ENCODE results near the gene TOMM22.

TOMM22 gene

GRCh38 chr22:38674888-38675287 lies 6.9 kb upstream of the TOMM22 start:
- TF ChIP-seq, protein P1, sequence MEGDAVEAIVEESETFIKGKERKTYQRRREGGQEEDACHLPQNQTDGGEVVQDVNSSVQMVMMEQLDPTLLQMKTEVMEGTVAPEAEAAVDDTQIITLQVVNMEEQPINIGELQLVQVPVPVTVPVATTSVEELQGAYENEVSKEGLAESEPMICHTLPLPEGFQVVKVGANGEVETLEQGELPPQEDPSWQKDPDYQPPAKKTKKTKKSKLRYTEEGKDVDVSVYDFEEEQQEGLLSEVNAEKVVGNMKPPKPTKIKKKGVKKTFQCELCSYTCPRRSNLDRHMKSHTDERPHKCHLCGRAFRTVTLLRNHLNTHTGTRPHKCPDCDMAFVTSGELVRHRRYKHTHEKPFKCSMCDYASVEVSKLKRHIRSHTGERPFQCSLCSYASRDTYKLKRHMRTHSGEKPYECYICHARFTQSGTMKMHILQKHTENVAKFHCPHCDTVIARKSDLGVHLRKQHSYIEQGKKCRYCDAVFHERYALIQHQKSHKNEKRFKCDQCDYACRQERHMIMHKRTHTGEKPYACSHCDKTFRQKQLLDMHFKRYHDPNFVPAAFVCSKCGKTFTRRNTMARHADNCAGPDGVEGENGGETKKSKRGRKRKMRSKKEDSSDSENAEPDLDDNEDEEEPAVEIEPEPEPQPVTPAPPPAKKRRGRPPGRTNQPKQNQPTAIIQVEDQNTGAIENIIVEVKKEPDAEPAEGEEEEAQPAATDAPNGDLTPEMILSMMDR (conservative IDR thresholded peaks at IDR 0.05): no peak
- no peak for TF ChIP-seq ZFX (IDR thresholded peaks at IDR 0.05)
- no peak overlapping the region for H3K27ac ChIP-seq

DNA sequence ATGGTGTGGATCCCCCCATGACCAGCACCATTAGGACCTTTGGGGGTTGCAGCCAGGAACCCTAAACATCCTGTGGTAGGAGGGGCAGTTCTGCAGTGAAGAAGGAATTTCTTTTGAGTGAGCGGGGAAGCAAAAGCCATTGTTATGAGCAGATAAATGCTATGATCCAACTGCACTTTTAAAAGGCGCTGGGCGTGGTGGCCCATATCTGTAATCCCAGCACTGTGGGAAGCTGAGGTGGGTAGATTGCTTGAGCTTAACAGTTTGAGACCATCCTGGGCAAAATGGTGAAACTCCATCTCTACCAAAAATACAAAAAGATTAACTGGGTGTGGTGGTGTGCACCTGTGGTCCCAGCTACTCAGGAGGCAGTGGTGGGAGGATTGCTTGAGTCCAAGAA lies 5.9 kb upstream of the TOMM22 start:
- no peak overlapping the region for H3K27ac ChIP-seq
- TF ChIP-seq, protein P1 (conservative IDR thresholded peaks at IDR 0.05): no peak
- no peak for TF ChIP-seq ZFX (IDR thresholded peaks at IDR 0.05)

GRCh38 chr22:38684895-38685294 lies 3.1 kb downstream of the TOMM22 start:
- H3K27ac ChIP-seq: no peak overlapping the region
- TF ChIP-seq, protein P1 (conservative IDR thresholded peaks at IDR 0.05): no peak
- no peak for TF ChIP-seq ZFX (IDR thresholded peaks at IDR 0.05)

DNA sequence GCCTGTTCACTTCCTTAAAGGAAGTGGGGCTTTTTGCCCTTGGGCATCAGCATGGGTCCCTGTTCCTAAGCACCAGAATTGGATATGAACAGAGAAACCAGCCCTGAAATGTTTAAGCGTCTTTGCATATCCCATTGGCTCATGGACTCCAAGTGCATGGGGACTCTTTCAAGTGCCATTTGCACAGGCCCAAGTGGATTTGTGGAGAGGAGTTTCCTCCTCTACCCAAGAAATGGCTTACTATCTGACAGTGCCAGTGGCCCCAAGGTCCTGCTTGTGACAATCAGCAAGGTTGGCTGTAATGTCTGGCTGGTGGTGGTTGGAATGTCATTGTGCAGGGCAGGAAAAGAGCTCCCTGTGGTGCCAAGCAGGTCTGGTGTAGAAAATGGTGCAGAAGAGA lies 4.0 kb downstream of the TOMM22 start:
- TF ChIP-seq, protein P1 (conservative IDR thresholded peaks at IDR 0.05): no peak
- TF ChIP-seq ZFX (IDR thresholded peaks at IDR 0.05): no peak
- H3K27ac ChIP-seq: no peak overlapping the region

DNA sequence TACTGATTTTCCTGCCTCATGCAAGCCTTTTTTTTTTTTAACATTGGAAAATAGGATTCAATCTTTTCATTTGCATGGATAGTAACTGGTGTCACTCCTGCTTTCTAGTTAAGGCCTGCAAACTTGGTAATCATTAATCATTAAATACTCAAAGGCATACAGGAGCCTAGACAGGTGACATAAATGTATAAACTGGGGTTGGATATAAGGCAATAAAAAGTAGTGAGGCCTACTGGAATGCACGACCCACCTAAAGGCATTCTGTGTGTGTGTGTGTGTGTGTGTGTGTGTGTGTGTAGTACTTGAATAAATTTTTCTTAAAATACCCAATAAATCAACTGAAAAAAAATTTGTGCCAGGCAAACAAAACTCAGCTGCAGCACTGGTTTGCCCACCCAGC lies 7.9 kb downstream of the TOMM22 start:
- H3K27ac ChIP-seq: no peak overlapping the region
- no peak for TF ChIP-seq ZFX (IDR thresholded peaks at IDR 0.05)
- TF ChIP-seq, protein P1 (conservative IDR thresholded peaks at IDR 0.05): no peak

- H3K27ac ChIP-seq: no peak overlapping the region
These were observed 12.3 kb downstream of the TOMM22 start for GRCh38 chr22:38694049-38694448.

GRCh38 chr22:38694940-38695339 lies 13.2 kb downstream of the TOMM22 start:
- no peak overlapping the region for H3K27ac ChIP-seq

More at GRCh38 chr22:38694049-38694448, 12.3 kb downstream of the TOMM22 start:
- TF ChIP-seq, protein P1 (conservative IDR thresholded peaks at IDR 0.05): no peak
- no peak for TF ChIP-seq ZFX (IDR thresholded peaks at IDR 0.05)

More at GRCh38 chr22:38694940-38695339, 13.2 kb downstream of the TOMM22 start:
- TF ChIP-seq ZFX (IDR thresholded peaks at IDR 0.05): no peak
- TF ChIP-seq, protein P1 (conservative IDR thresholded peaks at IDR 0.05): no peak

Data from C4-2B (cell line).